Dermis lymphatic vessel endothelial cell (primary cell): ENCODE data around the gene TOPORS. TPM values are rescaled to one million over a fixed set of nuclear protein-coding genes. Genes with fewer than 3 reads are reported as not detected.

Source experiments
- total RNA-seq: library from RNA; depleted of rRNA; stranded (reverse); fragments of >200 nt; gene quantifications from 2 replicates; pipeline ENCODE4 v1.2.1, GENCODE V29; 2014

TOPORS gene
- 35.8 and 39.9 TPM in 2 replicates for total RNA-seq

GRCh38 chr9:32552172-32552872 lies at the start of gene TOPORS, which contains the start of gene SMIM27:
TOPORS (minus strand) TSS chr9:32552586; CDS start chr9:32552436, 150 bp downstream.
SMIM27 (plus strand) TSS chr9:32552327; CDS start chr9:32552435, 108 bp downstream.

GRCh38 chr9:32572900-32573523 lies 20.6 kb upstream of the TOPORS start, which contains the start of gene NDUFB6:
NDUFB6 (minus strand) TSS chr9:32573159; CDS start chr9:32573060, 99 bp downstream.

DNA sequence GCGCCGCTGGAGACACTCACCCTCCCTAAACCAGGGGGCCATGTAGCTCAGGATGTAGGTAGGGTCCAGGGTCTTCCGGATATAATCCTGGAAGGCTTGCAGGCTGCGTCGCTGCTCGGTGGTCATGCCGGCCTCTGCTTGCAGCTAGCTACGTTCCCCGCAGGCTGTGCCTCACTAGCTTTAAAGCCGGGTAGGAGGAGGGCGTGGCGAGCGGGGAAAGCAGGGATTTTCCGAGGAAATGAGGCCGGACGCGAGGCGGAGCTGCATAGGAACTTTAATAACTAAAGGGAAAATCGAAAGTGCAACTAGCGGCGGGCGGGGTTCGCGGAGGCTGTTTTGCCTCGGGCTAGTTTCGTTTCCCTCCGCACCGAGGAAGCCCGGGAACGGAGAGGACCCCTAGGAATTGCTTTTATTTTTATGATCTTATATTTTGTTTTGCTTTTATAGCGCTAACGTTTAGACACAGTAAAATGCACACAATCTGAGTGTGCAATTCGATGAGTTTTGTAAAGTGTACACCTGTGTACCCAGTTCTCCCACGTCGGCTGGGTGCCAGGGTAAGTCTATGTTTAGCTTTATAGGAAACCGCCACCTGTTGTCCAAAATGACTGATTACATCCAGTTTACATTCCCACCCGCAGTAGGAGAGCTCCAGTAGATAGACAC lies 26.2 kb downstream of the TOPORS start, which contains the start of gene RIGI:
TSS of gene RIGI (minus strand) at position 156 of the 666 bp plus-strand sequence. CDS start at position 126, 30 bp downstream.

Other genes with a start within 250 kb of the TOPORS start
- gene ACO1, start 167.9 kb downstream of the TOPORS start, total RNA-seq = 22.6 and 33.9 TPM in 2 replicates
- gene RIGI, start 26.4 kb downstream of the TOPORS start, total RNA-seq = 9.9 and 11.8 TPM in 2 replicates
- 1.9 and 5.6 TPM in 2 replicates for gene SMIM27, start 259 bp downstream of the TOPORS start, total RNA-seq
- gene NDUFB6, start 20.6 kb upstream of the TOPORS start, total RNA-seq = 32.0 and 36.8 TPM in 2 replicates
- gene TAF1L, start 83.1 kb upstream of the TOPORS start, total RNA-seq = under 0.01 TPM in 2 replicates
- gene TMEM215, start 231.0 kb upstream of the TOPORS start, total RNA-seq = not detected in 2 replicates